ENCODE results near the gene APOL5. TPM values are rescaled to one million over a fixed set of nuclear protein-coding genes. Genes with fewer than 3 reads are reported as not detected.

Gene APOL5
- total RNA-seq, 2 experiments from 2014 or later = not detected

- no peaks in the 10 kb centered on the region for H3K4me1 Mint-ChIP-seq (ENCODE audit: low read depth)
- H3K36me3 Mint-ChIP-seq = no peaks in the 10 kb centered on the region
- intact Hi-C loops (cut with micrococcal nuclease) = no loop called here
- H3K27ac Mint-ChIP-seq = no peak overlapping the region
- CTCF ChIA-PET = no interaction called here
- no peak for DNase-seq
- no peaks in the 10 kb centered on the region for H3K9me3 Mint-ChIP-seq
- no peaks in the 10 kb centered on the region for H3K27me3 Mint-ChIP-seq
- H3K4me3 Mint-ChIP-seq = no peak overlapping the region
- POLR2A ChIA-PET = no interaction called here
These were observed 1.7 kb downstream of the APOL5 start for GRCh38 chr22:35719212-35719875.

GRCh38 chr22:35721960-35722359 lies 4.3 kb downstream of the APOL5 start:
- no peak for DNase-seq
- POLR2A ChIA-PET = no interaction called here
- no peak overlapping the region for H3K27ac Mint-ChIP-seq
- H3K27me3 Mint-ChIP-seq = no peaks in the 10 kb centered on the region
- no peaks in the 10 kb centered on the region for H3K4me1 Mint-ChIP-seq (ENCODE audit: low read depth)
- no peaks in the 10 kb centered on the region for H3K9me3 Mint-ChIP-seq
- no peak overlapping the region for H3K4me3 Mint-ChIP-seq
- CTCF ChIA-PET = no interaction called here
- H3K36me3 Mint-ChIP-seq = no peaks in the 10 kb centered on the region
- intact Hi-C loops (cut with micrococcal nuclease) = no loop called here

- Mint-ChIP-seq H3K9me3 (no peaks in the 10 kb centered on the region), H3K27me3 (no peaks in the 10 kb centered on the region), H3K36me3 (no peaks in the 10 kb centered on the region), H3K4me3 (no peak overlapping the region), H3K4me1 (ENCODE audit: low read depth) (no peaks in the 10 kb centered on the region), H3K27ac (no peak overlapping the region)
- CTCF ChIA-PET = no interaction called here
- intact Hi-C loops (cut with micrococcal nuclease) = no loop called here
- no peak for DNase-seq
- POLR2A ChIA-PET = interaction anchor here (0.6 kb wide), 1 partner anchor 368 kb away, joined by 4 read pairs; no protein-coding TSS in a partner anchor
These were observed 7.8 kb downstream of the APOL5 start for GRCh38 chr22:35725521-35725920.

DNA sequence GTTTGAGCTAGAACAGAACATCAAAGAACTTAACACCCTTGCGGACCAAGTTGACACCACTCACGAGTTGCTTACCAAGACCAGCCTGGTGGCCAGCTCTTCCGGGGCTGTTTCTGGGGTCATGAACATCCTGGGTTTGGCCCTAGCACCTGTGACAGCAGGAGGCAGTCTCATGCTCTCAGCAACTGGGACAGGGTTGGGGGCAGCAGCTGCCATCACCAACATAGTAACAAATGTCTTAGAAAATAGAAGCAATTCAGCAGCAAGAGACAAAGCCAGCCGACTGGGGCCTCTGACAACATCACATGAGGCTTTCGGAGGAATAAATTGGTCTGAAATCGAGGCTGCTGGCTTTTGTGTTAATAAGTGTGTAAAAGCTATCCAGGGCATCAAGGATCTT lies 8.7 kb downstream of the APOL5 start:
- Mint-ChIP-seq H3K27ac (no peak overlapping the region), H3K27me3 (no peaks in the 10 kb centered on the region), H3K9me3 (no peaks in the 10 kb centered on the region), H3K4me3 (no peak overlapping the region), H3K36me3 (no peaks in the 10 kb centered on the region), H3K4me1 (ENCODE audit: low read depth) (no peaks in the 10 kb centered on the region)
- CTCF ChIA-PET = interaction anchor here (1.0 kb wide), 1 partner anchor 398 kb away, joined by 3 read pairs; no protein-coding TSS in a partner anchor
- no peak for DNase-seq
- POLR2A ChIA-PET = no interaction called here
- intact Hi-C loops (cut with micrococcal nuclease) = no loop called here

GRCh38 chr22:35726933-35727332 lies 9.3 kb downstream of the APOL5 start:
- Mint-ChIP-seq H3K4me1 (ENCODE audit: low read depth) (no peaks in the 10 kb centered on the region), H3K27ac (no peak overlapping the region), H3K36me3 (no peaks in the 10 kb centered on the region), H3K27me3 (no peaks in the 10 kb centered on the region), H3K4me3 (no peak overlapping the region), H3K9me3 (no peaks in the 10 kb centered on the region)
- no peak for DNase-seq
- POLR2A ChIA-PET = no interaction called here
- intact Hi-C loops (cut with micrococcal nuclease) = no loop called here
- CTCF ChIA-PET = interaction anchor here (1.0 kb wide), 1 partner anchor 397 kb away, joined by 3 read pairs; no protein-coding TSS in a partner anchor

- Mint-ChIP-seq H3K27ac (no peak overlapping the region), H3K4me1 (ENCODE audit: low read depth) (no peaks in the 10 kb centered on the region), H3K36me3 (no peaks in the 10 kb centered on the region), H3K27me3 (no peaks in the 10 kb centered on the region), H3K9me3 (no peaks in the 10 kb centered on the region), H3K4me3 (no peak overlapping the region)
- intact Hi-C loops (cut with micrococcal nuclease) = no loop called here
- no peak for DNase-seq
- ChIA-PET POLR2A (no interaction called here), CTCF (interaction anchor here (1.0 kb wide), 1 partner anchor 397 kb away, joined by 3 read pairs; no protein-coding TSS in a partner anchor)
These were observed 9.8 kb downstream of the APOL5 start for GRCh38 chr22:35727436-35727835.

- H3K4me3 Mint-ChIP-seq = no peak overlapping the region
- no peak for DNase-seq
- no peaks in the 10 kb centered on the region for H3K27me3 Mint-ChIP-seq
- H3K27ac Mint-ChIP-seq = no peak overlapping the region
- POLR2A ChIA-PET = no interaction called here
- no peaks in the 10 kb centered on the region for H3K9me3 Mint-ChIP-seq
- no peaks in the 10 kb centered on the region for H3K36me3 Mint-ChIP-seq
- no peaks in the 10 kb centered on the region for H3K4me1 Mint-ChIP-seq (ENCODE audit: low read depth)
- intact Hi-C loops (cut with micrococcal nuclease) = no loop called here
- CTCF ChIA-PET = no interaction called here
These were observed 11.1 kb downstream of the APOL5 start for GRCh38 chr22:35728639-35729308.

DNA sequence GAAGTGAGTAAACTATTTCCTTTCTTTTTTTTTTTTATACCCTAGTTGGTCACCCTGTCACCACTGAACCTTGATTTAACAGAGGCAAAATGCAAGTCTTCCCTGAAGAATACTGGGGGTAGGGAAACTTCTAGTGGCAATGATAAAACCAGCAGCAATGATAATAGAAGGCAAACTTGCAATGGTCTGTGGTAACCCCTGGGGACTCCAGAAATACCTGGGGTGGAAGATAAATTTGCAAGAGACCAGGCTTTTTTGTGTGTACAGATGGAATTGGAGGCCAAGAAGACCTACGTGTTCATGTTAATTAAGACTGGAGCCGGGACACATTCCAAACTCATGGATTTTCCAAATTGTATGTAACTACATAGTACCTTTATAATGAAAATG lies 11.6 kb downstream of the APOL5 start:
- intact Hi-C loops (cut with micrococcal nuclease) = no loop called here
- no peaks in the 10 kb centered on the region for H3K27me3 Mint-ChIP-seq
- H3K36me3 Mint-ChIP-seq = no peaks in the 10 kb centered on the region
- no peaks in the 10 kb centered on the region for H3K9me3 Mint-ChIP-seq
- no peak overlapping the region for H3K4me3 Mint-ChIP-seq
- ChIA-PET POLR2A (no interaction called here), CTCF (no interaction called here)
- H3K4me1 Mint-ChIP-seq (ENCODE audit: low read depth) = no peaks in the 10 kb centered on the region
- H3K27ac Mint-ChIP-seq = no peak overlapping the region
- DNase-seq = no peak

DNA sequence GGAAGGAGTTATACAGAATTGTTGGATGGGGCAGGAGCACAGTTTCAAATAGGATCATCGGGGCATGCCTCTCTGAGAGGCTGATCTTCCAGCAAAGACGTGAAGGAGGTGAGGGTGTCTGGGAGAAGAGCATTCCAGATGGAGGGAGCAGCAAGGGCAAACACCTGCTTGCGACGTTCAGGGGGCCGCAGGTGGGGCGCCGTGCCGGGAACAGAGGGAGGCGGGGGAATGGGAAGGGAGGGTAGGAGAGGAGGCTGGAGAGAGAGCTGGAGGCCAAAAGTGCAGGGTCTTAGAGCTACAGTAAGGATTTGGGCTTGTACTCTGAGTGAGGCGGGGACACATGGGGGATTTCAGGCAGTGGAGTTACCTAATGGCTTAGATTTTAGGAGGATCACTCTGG lies 13.6 kb downstream of the APOL5 start:
- ChIA-PET POLR2A (no interaction called here), CTCF (no interaction called here)
- intact Hi-C loops (cut with micrococcal nuclease) = no loop called here
- no peaks in the 10 kb centered on the region for H3K4me1 Mint-ChIP-seq (ENCODE audit: low read depth)
- no peaks in the 10 kb centered on the region for H3K36me3 Mint-ChIP-seq
- no peaks in the 10 kb centered on the region for H3K9me3 Mint-ChIP-seq
- no peak overlapping the region for H3K27ac Mint-ChIP-seq
- H3K27me3 Mint-ChIP-seq = no peaks in the 10 kb centered on the region
- no peak for DNase-seq
- no peak overlapping the region for H3K4me3 Mint-ChIP-seq

- POLR2A ChIA-PET = no interaction called here
- no peak overlapping the region for H3K27ac Mint-ChIP-seq
- no peak overlapping the region for H3K4me3 Mint-ChIP-seq
- H3K36me3 Mint-ChIP-seq = no peaks in the 10 kb centered on the region
- H3K9me3 Mint-ChIP-seq = no peaks in the 10 kb centered on the region
- H3K27me3 Mint-ChIP-seq = peaks cover 2% of the 10 kb centered on the region
- intact Hi-C loops (cut with micrococcal nuclease) = no loop called here
- CTCF ChIA-PET = interaction anchor here (1.1 kb wide), 1 partner anchor 334 kb away, joined by 4 read pairs; no protein-coding TSS in a partner anchor
- no peak for DNase-seq
- no peaks in the 10 kb centered on the region for H3K4me1 Mint-ChIP-seq (ENCODE audit: low read depth)
These were observed 14.4 kb downstream of the APOL5 start for GRCh38 chr22:35732116-35732515.

GRCh38 chr22:35733036-35733435 lies 15.4 kb downstream of the APOL5 start:
- Mint-ChIP-seq H3K4me3 (no peak overlapping the region), H3K27me3 (peaks cover 3% of the 10 kb centered on the region), H3K4me1 (ENCODE audit: low read depth) (no peaks in the 10 kb centered on the region), H3K27ac (no peak overlapping the region), H3K9me3 (no peaks in the 10 kb centered on the region), H3K36me3 (no peaks in the 10 kb centered on the region)
- ChIA-PET CTCF (interaction anchor here (1.1 kb wide), 1 partner anchor 333 kb away, joined by 4 read pairs; no protein-coding TSS in a partner anchor), POLR2A (no interaction called here)
- DNase-seq = no peak
- intact Hi-C loops (cut with micrococcal nuclease) = no loop called here

DNA sequence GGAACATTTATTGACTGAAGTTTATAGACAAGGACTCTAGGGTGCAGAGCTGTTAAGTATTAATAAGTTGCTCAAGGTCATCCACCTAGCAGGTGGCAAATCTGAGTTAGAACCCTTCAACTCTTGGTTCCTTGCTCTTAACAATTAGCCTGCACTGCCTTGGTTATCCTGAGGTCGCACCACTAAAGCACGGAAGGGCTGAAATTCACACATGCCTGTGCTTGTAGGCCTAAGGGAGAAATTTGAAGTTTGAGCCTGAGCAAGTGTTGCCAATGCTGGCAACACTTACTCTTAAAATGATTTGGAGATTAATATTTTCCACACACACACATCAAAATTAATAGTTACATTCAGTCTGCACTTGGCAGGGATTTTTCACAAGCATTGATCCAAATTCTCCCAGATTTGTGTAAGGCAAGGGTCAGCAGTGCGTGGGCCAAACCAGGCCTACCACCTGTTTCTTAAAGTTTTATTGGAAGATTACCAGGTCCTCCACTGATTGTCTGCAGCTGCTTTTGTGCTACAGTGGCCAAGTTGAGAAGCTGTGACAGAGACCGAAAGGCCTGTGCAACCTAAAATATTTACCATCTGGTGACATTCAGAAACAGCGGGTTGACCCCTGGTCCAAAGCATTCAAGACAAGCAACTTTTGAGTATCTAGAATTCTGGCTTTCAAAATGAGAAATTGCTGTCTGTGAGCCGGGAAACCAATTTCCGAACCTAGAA lies 16.3 kb downstream of the APOL5 start:
- ChIA-PET POLR2A (no interaction called here), CTCF (no interaction called here)
- Mint-ChIP-seq H3K4me3 (no peak overlapping the region), H3K4me1 (ENCODE audit: low read depth) (no peaks in the 10 kb centered on the region), H3K36me3 (no peaks in the 10 kb centered on the region), H3K27ac (no peak overlapping the region), H3K9me3 (no peaks in the 10 kb centered on the region), H3K27me3 (peaks cover 3% of the 10 kb centered on the region)
- intact Hi-C loops (cut with micrococcal nuclease) = no loop called here
- DNase-seq = no peak

DNA sequence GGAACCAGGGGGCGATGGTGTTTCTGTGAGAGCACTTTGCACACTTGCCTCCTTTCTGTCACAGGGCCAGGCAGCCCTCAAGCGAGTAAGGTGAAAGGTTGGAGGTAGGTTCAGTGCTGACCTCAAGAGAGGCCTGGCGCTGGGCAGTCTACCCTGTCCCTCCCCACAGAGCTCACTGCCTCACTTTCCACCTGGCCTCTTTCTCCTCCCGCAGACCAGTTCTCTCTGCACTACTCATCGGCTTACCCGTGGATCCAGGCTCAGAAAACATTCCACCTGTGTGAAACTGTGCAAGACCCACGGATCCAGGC lies 16.8 kb downstream of the APOL5 start:
- no peaks in the 10 kb centered on the region for H3K4me1 Mint-ChIP-seq (ENCODE audit: low read depth)
- peaks cover 3% of the 10 kb centered on the region for H3K27me3 Mint-ChIP-seq
- no peaks in the 10 kb centered on the region for H3K36me3 Mint-ChIP-seq
- no peak for DNase-seq
- H3K4me3 Mint-ChIP-seq = no peak overlapping the region
- ChIA-PET CTCF (no interaction called here), POLR2A (no interaction called here)
- H3K27ac Mint-ChIP-seq = no peak overlapping the region
- H3K9me3 Mint-ChIP-seq = no peaks in the 10 kb centered on the region
- intact Hi-C loops (cut with micrococcal nuclease) = no loop called here
